ENCODE results near the gene FAM98C. TPM values are rescaled to one million over a fixed set of nuclear protein-coding genes. Genes with fewer than 3 reads are reported as not detected.

Gene FAM98C
- total RNA-seq, 1 donor = 11.6 TPM

DNA sequence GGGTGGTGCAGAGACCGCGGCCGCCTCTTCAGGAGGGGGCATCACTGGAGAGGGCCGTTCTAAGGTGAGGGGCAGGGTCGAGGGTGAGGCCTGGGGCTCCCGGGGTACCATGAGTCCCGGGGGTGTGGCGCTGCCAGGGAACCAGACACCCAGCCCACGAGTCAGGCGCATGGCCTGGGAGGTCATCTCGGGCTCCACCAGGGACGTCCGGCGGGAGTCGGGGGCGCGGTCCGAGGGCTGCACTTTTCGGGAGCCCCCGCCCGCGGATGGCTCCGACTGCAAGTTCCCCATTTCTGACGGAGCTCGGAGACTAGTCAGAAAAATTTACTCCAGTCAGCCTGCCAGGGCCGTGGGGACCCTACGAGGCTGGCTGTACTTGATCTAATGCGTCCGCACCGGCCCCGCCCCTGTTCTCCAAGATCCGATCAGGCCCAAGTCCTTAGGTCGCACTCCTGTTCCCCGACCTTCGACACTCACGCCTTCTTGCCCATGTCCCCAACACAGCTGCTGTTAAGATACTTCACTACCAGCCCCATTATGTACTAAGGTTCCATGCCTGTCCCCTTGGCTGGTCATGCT is 15.8 kb upstream of the FAM98C start:
- H3K4me3 ChIP-seq (ENCODE audit: low read length) = peak overlapping the region; percentile 30
- H3K27me3 ChIP-seq (ENCODE audit: insufficient read depth, low read length) = peaks cover 19% of the 10 kb centered on the region
- no peaks in the 10 kb centered on the region for H3K9me3 ChIP-seq (ENCODE audit: low read depth, low read length)
- peaks cover 34% of the 10 kb centered on the region for H3K4me1 ChIP-seq (ENCODE audit: insufficient read depth, low read length)

DNA sequence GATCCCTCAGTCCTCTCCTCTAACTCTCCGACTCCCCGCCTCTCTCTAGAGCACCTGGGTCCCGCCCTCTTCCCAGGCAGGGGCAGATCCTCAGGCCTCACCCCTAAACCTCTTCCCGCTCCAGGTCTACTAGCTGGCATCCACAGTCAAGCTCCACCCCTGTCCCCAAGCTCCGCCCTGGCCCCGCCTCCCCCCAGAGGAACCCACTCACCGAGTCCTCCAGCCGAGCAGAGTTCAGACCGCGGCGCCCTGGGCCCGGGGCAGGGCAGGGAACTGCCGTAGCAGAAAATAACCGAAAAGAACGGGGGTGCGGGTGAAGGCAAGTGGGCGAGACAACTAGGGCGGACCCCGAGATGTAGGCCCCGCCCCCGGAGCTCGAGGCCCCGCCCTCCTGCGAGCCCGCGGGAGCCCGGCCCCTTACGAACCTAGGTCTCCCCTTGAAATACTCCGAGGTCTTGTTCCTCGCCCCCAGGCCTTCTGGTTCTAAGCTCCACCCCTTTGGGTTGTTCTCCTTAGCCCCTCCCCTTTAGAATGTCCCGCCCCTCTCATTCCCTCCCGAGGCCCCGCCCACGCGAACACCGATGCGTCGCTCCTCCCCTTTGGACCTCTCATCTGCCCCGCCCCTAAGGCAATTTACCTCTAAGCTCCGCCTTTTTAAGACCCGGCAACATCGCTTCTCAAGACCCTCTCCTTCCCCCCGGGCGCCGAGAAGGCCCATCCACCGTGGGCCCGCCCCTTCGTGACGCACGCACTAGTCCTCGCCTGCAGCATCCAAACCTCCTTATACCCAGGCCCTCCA is 15.1 kb upstream of the FAM98C start, which contains the start of gene GGN:
Gene GGN (minus strand): TSS at position 485 of the 799 bp plus-strand sequence. CDS start 773 bp downstream, outside the sequence.
- Histone ChIP-seq H3K4me1 (ENCODE audit: insufficient read depth, low read length) (peaks cover 34% of the 10 kb centered on the region), H3K9me3 (ENCODE audit: low read depth, low read length) (no peaks in the 10 kb centered on the region), H3K4me3 (ENCODE audit: low read length) (peak within 1 kb of the TSS; percentile 30), H3K27me3 (ENCODE audit: insufficient read depth, low read length) (peaks cover 22% of the 10 kb centered on the region)

DNA sequence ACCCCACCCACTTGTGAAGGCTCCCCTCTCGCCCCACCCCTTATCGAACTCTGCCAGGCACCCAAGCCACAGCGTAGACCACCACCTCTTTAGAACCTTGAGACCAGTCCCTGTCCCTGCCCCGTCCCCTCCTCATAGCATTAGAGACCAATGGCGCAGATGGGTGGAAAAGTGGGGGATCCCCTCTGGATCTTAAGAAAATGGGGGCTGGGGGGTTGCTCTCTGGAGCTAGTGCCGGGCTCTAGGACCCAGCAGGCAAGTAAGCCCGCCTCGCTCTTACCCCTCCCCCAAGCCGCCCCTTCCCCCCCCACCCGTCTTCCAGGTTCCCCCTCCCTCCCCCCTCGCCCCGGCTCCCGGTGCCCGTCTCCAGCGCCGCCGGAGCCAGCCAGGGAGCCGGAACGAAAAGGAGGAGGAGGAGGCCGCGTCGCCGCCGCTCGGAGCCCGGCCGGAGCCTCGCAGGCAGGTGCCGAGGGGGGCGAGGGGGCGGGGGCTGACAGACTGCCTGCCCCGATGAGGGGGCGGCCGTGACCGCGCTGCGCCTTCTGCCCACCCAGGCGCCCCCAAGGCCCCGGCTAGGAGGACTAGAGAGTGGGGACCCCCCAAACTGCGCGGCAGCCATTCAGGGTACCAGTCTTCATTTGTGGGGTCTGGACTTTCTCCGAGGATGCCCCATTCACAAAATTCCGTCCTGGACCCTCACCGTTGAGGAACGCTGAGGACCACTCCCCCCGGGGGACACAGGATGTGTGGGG is 14.4 kb upstream of the FAM98C start, which contains the start of gene SPRED3:
Gene SPRED3 (plus strand): TSS at position 349 of the 752 bp plus-strand sequence. CDS start 1,606 bp downstream, outside the sequence.
- no peaks in the 10 kb centered on the region for H3K9me3 ChIP-seq (ENCODE audit: low read depth, low read length)
- H3K4me3 ChIP-seq (ENCODE audit: low read length) = peak within 1 kb of the TSS; percentile 30
- peaks cover 34% of the 10 kb centered on the region for H3K4me1 ChIP-seq (ENCODE audit: insufficient read depth, low read length)
- H3K27me3 ChIP-seq (ENCODE audit: insufficient read depth, low read length) = peaks cover 25% of the 10 kb centered on the region

DNA sequence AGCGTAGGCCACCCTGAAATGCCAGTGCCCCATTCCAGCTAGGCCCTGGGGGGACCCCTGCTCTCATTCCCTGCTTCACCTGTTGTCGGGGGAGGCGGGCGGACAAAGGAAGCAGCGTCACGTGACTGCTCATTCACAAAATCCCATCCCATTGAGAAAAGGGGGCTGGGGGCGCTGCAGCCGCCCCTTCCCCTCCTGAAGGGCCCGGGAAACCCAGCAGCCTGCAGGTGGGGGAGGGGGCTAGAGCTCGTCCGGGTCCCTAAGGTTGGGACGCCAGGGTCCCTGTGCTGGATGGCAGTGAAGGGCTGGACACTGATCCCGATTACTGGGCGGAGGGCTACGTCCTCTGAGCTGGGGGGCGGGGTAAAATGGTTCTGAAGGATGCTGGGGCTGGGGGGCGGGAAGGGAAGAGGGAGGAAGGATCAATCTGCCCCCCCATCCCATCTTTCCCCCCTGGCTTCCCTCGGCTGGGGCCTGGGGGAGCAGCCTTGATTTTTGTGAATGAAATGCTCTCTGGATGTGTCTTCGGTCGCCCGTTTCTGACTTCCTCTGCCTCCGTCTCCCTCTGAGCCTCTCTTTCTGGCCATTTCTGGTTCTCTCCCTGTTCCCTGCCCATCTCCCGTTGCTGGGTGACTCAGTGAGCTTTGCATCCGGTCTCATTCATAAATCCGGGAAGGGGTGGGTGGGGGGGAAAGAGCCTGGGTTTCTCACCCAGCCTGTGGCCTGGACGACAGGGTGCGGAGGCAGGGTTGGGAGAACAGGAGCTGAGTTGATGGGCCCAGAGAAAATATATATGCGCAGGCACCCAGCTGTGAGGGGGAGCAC is 13.6 kb upstream of the FAM98C start:
- peaks cover 32% of the 10 kb centered on the region for H3K27me3 ChIP-seq (ENCODE audit: insufficient read depth, low read length)
- H3K4me3 ChIP-seq (ENCODE audit: low read length) = no peak overlapping the region

DNA sequence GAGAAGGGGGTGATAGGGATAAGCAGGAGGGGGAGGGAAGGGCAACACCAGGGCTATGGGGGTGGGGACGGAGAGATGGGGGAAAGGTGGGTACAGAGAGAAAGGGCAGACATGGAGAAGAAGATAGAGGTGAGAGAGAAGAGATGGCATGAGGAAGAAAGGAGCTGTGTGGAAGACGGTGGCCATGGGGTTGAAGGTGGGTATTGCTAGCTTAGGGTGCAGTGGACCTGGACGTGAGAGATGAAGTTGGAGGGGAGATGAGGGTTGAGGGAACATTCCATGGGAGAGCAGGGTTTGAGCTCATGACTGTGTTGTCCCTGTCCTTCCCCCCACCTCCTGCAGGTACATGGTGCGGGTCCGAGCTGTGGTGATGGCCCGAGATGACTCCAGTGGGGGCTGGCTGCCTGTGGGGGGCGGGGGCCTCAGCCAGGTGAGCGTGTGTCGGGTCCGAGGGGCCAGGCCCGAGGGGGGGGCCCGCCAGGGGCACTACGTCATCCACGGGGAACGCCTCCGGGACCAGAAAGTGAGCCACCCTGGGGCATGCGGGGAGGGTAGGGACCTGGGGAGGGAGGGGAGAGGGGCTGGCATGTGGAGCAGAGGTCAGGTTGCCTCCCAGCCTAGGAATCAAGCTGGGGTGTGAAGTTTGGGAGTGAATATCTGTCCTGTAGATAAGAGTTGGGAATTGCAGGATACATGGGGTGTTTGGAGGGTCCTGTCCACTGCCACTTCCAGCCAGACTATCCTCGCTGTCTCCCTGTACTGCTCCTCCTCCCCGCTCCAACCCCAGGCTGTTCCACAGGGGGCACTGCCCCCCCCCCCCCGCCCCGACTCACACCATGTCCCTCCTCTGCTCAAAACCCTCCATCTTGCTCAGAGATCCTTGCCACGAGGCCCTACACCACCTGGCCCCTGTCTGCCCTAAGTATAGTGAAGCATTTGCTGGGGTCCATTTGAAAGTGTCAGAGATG is 12.7 kb upstream of the FAM98C start:
- H3K4me1 ChIP-seq (ENCODE audit: insufficient read depth, low read length) = peaks cover 43% of the 10 kb centered on the region
- no peaks in the 10 kb centered on the region for H3K9me3 ChIP-seq (ENCODE audit: low read depth, low read length)
- peaks cover 40% of the 10 kb centered on the region for H3K27me3 ChIP-seq (ENCODE audit: insufficient read depth, low read length)
- H3K4me3 ChIP-seq (ENCODE audit: low read length) = no peak overlapping the region

More for the DNA sequence above, 13.6 kb upstream of the FAM98C start:
- Histone ChIP-seq H3K9me3 (ENCODE audit: low read depth, low read length) (no peaks in the 10 kb centered on the region), H3K4me1 (ENCODE audit: insufficient read depth, low read length) (peaks cover 34% of the 10 kb centered on the region)

DNA sequence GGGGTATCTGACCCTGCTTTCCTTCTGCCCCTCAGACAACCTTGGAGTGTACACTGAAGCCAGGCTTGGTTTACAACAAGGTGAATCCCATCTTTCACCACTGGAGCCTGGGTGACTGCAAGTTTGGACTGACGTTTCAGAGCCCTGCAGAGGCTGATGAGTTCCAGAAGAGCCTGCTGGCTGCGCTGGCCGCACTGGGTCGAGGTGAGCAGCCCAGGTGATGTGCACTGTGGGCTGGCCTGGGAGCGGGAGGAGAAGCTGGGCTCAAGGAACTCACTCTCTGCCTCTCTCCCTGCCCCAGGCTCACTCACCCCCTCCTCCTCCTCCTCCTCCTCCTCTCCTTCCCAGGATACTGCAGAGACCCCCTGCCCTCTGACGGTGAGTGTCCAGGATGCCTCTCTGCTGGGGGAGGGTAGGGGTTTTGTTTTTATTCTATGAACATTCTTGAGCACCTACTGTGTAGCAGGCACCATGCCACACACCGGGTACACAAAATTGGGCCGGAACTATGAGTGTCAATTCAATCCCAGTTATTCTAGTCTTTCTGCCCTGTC is 10.9 kb upstream of the FAM98C start:
- peaks cover 29% of the 10 kb centered on the region for H3K4me1 ChIP-seq (ENCODE audit: insufficient read depth, low read length)
- peaks cover 47% of the 10 kb centered on the region for H3K27me3 ChIP-seq (ENCODE audit: insufficient read depth, low read length)
- H3K9me3 ChIP-seq (ENCODE audit: low read depth, low read length) = no peaks in the 10 kb centered on the region
- H3K4me3 ChIP-seq (ENCODE audit: low read length) = no peak overlapping the region

DNA sequence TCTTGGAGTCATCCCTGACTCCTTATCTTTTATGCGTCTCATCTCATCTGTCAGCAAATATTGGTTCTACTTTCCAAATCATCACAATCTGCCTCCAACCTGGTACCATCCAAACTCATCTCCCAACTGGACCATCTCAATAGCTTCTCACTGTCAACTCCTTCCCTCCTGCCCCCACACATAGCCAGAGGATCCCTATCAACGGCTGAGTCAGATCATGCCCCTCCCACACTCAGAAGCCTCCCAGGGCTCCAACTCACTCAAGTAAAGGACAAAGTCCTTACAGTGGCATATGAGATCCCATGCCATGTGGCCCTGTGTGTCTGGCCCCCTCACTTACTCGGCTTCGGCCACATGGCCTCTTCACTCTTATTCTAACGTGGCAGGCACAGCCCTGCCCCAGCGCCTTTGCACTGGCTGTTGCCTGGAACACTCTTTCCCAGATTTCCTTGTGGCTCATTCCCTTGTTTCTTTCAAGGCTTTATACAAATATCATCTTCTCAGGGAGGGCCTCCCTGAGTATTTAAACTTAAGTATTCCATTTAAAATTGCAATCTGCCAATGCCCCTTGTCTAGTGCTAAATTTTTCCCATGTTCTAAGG is 10.1 kb upstream of the FAM98C start:
- Histone ChIP-seq H3K4me3 (ENCODE audit: low read length) (no peak overlapping the region), H3K4me1 (ENCODE audit: insufficient read depth, low read length) (peaks cover 22% of the 10 kb centered on the region), H3K9me3 (ENCODE audit: low read depth, low read length) (no peaks in the 10 kb centered on the region), H3K27me3 (ENCODE audit: insufficient read depth, low read length) (peaks cover 49% of the 10 kb centered on the region)

DNA sequence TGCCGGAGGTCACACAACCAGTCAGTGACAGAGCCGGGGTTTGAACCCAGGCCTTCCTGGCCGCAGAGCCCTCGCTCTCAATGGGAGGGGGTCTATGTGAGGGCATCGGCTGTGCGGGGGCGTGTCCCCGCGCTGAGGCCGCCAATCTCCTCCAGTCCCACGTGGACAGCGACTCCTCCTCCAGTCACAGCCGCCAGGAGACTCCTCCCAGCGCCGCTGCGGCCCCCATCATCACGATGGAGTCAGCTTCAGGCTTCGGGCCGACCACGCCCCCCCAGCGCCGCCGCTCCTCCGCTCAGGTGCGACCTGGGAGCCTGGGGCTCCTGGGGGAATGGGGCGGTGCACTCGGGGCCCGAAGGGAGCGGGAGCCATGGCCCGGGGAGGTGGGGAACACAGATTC is 8.4 kb upstream of the FAM98C start:
- Histone ChIP-seq H3K4me3 (ENCODE audit: low read length) (no peak overlapping the region), H3K4me1 (ENCODE audit: insufficient read depth, low read length) (peaks cover 10% of the 10 kb centered on the region), H3K27me3 (ENCODE audit: insufficient read depth, low read length) (peaks cover 42% of the 10 kb centered on the region), H3K9me3 (ENCODE audit: low read depth, low read length) (no peaks in the 10 kb centered on the region)

DNA sequence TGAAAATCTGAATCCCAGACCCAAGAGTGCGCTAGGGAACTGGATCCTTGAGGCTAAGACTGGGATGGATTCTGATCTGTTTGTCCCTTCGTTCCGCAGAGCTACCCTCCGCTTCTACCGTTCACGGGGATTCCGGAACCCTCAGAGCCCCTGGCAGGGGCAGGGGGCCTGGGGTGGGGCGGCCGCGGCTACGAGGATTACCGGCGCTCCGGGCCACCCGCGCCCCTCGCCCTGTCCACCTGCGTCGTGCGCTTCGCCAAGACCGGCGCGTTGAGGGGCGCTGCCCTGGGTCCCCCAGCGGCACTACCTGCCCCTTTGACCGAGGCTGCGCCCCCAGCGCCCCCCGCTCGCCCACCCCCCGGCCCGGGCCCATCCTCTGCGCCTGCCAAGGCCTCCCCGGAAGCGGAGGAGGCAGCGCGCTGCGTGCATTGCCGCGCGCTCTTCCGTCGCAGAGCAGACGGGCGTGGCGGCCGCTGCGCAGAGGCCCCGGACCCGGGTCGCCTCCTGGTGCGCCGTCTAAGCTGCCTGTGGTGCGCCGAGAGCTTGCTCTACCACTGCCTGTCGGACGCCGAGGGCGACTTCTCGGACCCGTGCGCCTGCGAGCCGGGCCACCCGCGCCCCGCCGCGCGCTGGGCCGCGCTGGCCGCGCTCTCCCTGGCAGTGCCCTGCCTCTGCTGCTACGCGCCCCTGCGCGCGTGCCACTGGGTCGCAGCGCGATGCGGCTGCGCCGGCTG is 7.3 kb upstream of the FAM98C start:
- peaks cover 10% of the 10 kb centered on the region for H3K4me1 ChIP-seq (ENCODE audit: insufficient read depth, low read length)
- H3K27me3 ChIP-seq (ENCODE audit: insufficient read depth, low read length) = peaks cover 41% of the 10 kb centered on the region
- peak overlapping the region; percentile 19 for H3K4me3 ChIP-seq (ENCODE audit: low read length)
- H3K9me3 ChIP-seq (ENCODE audit: low read depth, low read length) = no peaks in the 10 kb centered on the region

DNA sequence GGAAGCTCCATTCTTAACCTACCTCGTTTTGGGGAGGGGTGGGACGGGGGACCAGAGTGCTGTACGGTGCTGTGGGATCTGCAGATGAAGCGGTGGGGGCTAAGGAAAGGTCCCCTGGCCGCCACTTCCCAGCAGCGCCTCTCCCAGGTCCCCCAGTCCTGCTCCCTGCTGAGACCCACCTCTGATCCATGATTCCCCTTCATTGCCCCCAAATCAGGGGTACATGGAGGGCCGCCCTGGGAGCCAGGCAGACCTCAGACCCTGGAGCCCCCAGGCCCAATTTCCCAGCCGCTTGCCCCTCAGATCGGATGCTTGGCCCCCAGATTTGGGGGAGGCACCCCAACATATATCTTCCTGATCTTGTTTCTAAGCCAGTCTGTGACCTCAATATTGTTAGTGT is 3.8 kb upstream of the FAM98C start:
- Histone ChIP-seq H3K4me1 (ENCODE audit: insufficient read depth, low read length) (peaks cover 15% of the 10 kb centered on the region), H3K9me3 (ENCODE audit: low read depth, low read length) (no peaks in the 10 kb centered on the region), H3K27me3 (ENCODE audit: insufficient read depth, low read length) (peaks cover 26% of the 10 kb centered on the region), H3K4me3 (ENCODE audit: low read length) (no peak overlapping the region)

DNA sequence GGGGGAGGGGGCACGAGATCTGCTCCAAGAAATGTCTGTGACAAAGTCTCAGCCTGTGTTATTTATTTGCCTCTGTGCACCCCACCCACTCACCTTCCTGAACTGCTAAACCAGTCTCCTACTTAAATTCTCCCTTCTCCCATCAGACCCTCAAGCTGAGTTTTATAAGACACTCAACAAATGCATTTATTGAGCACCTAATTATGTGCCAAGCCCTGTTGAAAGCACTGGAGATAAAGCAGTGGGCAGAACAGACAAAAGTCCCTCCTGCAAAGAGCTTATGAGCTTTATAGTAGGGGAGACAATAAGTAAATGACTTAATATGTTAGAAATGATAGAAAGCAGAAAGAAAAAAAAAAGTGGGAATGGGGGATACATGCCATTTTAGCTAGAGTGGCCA is 3.4 kb upstream of the FAM98C start:
- Histone ChIP-seq H3K4me1 (ENCODE audit: insufficient read depth, low read length) (peaks cover 17% of the 10 kb centered on the region), H3K27me3 (ENCODE audit: insufficient read depth, low read length) (peaks cover 21% of the 10 kb centered on the region), H3K4me3 (ENCODE audit: low read length) (no peak overlapping the region), H3K9me3 (ENCODE audit: low read depth, low read length) (no peaks in the 10 kb centered on the region)

DNA sequence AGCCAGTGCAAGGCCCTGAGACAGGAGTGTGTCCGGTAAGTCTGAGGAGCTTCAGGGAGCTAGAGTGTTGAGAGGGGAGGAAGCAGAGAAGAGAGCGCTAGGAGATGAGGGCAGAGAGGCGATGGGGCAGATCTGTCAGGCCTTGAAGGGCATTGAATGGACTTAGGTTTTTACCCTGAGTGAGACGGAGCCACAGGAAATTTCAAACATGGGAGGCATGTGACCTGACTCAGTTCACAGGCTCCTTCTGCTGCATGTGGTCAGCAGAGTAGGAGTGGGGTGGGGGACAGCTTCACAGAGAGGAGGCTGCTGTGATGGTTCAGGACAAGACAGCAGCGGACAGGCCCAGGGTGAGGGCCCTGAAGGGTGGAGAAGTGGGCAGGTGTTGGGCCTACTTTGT is 2.5 kb upstream of the FAM98C start:
- Histone ChIP-seq H3K4me3 (ENCODE audit: low read length) (no peak overlapping the region), H3K9me3 (ENCODE audit: low read depth, low read length) (no peaks in the 10 kb centered on the region)

More for the DNA sequence above, 2.5 kb upstream of the FAM98C start:
- H3K27me3 ChIP-seq (ENCODE audit: insufficient read depth, low read length) = peaks cover 15% of the 10 kb centered on the region
- H3K4me1 ChIP-seq (ENCODE audit: insufficient read depth, low read length) = peaks cover 11% of the 10 kb centered on the region
